ENCODE measurements around the gene PSMC2.
"Not testable (repeated sequence)": the region's sequence is repeated elsewhere in the genome, so short reads cannot be mapped to it uniquely, and the experiment has no call there.

PSMC2 gene

GRCh38 chr7:103379270-103379975 lies 32.0 kb downstream of the PSMC2 start:
- no peak for DNase-seq

GRCh38 chr7:103380395-103381191 lies 33.1 kb downstream of the PSMC2 start:
- DNase-seq: no peak

GRCh38 chr7:103381280-103382031 lies 34.0 kb downstream of the PSMC2 start:
- DNase-seq: no peak

- DNase-seq: no peak
Observed at GRCh38 chr7:103382032-103382402, 34.6 kb downstream of the PSMC2 start.

- no peak for DNase-seq
Observed at GRCh38 chr7:103387242-103387641, 39.8 kb downstream of the PSMC2 start.

- DNase-seq: no peak
Observed at GRCh38 chr7:103388469-103389140, 41.2 kb downstream of the PSMC2 start.

GRCh38 chr7:103389263-103389662 lies 41.8 kb downstream of the PSMC2 start:
- DNase-seq: no peak

GRCh38 chr7:103391150-103391549 lies 43.7 kb downstream of the PSMC2 start:
- DNase-seq: no peak

- no peak for DNase-seq
Observed at GRCh38 chr7:103391976-103392375, 44.5 kb downstream of the PSMC2 start.

GRCh38 chr7:103394566-103394965 lies 47.1 kb downstream of the PSMC2 start:
- DNase-seq: no peak

- no peak for DNase-seq
Observed at GRCh38 chr7:103395071-103395470, 47.6 kb downstream of the PSMC2 start.

- no peak for DNase-seq
Observed at GRCh38 chr7:103396471-103396870, 49.0 kb downstream of the PSMC2 start.

GRCh38 chr7:103398483-103399127 lies 51.2 kb downstream of the PSMC2 start:
- no peak for DNase-seq

GRCh38 chr7:103399687-103400086 lies 52.2 kb downstream of the PSMC2 start:
- not testable (repeated sequence) for DNase-seq

GRCh38 chr7:103405789-103406613 lies 58.6 kb downstream of the PSMC2 start:
- not testable (repeated sequence) for DNase-seq

- no peak for DNase-seq
Observed at GRCh38 chr7:103412151-103412550, 64.7 kb downstream of the PSMC2 start.

GRCh38 chr7:103413407-103413806 lies 66.0 kb downstream of the PSMC2 start:
- no peak for DNase-seq

- DNase-seq: no peak
Observed at GRCh38 chr7:103418241-103418640, 70.8 kb downstream of the PSMC2 start.
